GM21360 (cell line): ENCODE results near the gene MEGF6.
A peak's percentile ranks its signal among the peaks of the same experiment; 100 is the strongest.

ENCODE experiments used
- ATAC-seq: cut with Tn5 transposase; IDR thresholded peaks from one replicate; pipeline ENCODE4 v1.9.1; 2021; ENCODE audit warnings: mild to moderate bottlenecking, moderate library complexity; ENCODE audit not compliant: unreplicated experiment

The MEGF6 gene, protein sequence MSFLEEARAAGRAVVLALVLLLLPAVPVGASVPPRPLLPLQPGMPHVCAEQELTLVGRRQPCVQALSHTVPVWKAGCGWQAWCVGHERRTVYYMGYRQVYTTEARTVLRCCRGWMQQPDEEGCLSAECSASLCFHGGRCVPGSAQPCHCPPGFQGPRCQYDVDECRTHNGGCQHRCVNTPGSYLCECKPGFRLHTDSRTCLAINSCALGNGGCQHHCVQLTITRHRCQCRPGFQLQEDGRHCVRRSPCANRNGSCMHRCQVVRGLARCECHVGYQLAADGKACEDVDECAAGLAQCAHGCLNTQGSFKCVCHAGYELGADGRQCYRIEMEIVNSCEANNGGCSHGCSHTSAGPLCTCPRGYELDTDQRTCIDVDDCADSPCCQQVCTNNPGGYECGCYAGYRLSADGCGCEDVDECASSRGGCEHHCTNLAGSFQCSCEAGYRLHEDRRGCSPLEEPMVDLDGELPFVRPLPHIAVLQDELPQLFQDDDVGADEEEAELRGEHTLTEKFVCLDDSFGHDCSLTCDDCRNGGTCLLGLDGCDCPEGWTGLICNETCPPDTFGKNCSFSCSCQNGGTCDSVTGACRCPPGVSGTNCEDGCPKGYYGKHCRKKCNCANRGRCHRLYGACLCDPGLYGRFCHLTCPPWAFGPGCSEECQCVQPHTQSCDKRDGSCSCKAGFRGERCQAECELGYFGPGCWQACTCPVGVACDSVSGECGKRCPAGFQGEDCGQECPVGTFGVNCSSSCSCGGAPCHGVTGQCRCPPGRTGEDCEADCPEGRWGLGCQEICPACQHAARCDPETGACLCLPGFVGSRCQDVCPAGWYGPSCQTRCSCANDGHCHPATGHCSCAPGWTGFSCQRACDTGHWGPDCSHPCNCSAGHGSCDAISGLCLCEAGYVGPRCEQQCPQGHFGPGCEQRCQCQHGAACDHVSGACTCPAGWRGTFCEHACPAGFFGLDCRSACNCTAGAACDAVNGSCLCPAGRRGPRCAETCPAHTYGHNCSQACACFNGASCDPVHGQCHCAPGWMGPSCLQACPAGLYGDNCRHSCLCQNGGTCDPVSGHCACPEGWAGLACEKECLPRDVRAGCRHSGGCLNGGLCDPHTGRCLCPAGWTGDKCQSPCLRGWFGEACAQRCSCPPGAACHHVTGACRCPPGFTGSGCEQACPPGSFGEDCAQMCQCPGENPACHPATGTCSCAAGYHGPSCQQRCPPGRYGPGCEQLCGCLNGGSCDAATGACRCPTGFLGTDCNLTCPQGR (N-terminal part only)

DNA sequence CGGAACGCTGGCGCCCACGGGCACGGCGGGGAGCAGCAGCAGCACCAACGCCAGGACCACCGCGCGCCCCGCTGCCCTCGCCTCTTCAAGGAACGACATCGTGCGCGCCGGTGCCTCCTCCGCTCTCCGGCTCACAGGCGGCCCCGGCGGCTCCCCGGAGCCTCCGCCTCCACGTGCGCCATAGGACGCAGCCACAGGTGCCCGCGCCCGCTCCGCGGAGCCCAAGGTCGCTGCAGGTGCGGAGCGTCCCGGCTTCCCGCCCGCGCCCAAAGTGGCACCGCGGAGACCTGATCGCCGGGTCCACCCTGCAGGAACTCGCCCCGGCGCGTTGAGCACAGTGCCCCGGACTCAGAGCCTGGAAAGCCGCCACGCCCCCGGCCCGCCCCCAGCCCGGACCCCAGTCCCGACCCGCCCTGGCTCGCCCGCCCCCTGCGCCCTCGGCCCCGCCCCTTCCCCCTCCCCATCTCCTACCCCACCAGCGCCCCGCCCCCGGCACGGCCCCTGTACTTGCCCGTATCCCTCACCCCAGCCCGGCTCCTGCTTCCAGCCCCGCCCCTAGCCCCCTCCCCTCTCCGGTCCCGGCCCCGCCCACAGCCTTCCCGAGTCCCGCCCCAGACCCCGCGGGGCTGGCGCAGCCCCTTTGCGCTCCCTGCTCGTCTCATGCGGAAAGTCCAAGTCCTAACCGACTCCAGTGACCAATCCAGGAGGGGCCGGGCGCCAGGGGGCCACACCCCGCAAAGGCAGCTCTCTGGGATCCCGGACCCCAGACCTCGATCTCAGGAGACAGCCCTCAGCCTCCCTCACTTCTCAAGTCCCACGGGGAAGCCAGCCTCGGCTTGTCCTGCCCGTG, at the start of gene MEGF6:
TSS of gene MEGF6 (minus strand) at position 339 of the 850 bp plus-strand sequence. CDS start at position 99, 240 bp downstream.
- no peak for ATAC-seq

DNA sequence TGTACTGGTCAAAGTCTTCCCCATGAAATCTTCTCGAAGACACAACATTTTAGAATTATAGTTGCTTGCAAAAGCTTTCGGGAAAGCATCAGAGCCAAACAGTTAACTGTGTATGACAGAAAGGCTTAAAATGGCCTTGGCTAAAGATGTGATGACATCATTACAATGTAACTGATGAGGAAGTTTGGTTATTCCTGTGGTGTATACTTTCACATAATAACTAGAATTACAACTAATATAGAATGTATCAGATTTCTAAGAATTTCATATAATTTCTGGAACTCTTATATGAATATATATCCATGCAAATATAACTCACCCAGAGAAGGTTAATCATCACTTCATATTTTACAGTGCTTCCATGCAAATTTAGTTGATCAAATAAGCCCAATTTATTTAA, 49.4 kb upstream of the MEGF6 start:
- ATAC-seq: no peak

DNA sequence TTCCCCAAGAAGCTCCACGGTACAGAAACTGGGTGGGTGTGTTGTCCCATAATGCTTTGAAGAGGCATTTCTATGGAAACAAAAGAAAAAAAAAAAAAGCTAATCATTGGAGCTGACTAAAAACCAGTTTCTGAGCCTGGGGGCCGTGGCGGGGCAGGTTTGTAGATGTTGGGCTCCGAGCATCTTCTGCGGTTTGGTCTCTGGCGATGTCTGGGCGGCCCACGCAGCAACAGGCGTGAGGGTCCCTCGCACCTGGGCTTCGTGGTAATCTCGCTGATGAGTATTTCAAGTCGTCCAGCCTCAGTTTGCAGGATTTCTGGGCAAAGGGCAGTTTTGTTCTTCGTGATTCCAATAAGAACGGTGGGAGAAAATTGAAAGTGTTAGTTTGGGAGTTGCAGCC, 47.8 kb upstream of the MEGF6 start:
- no peak for ATAC-seq

DNA sequence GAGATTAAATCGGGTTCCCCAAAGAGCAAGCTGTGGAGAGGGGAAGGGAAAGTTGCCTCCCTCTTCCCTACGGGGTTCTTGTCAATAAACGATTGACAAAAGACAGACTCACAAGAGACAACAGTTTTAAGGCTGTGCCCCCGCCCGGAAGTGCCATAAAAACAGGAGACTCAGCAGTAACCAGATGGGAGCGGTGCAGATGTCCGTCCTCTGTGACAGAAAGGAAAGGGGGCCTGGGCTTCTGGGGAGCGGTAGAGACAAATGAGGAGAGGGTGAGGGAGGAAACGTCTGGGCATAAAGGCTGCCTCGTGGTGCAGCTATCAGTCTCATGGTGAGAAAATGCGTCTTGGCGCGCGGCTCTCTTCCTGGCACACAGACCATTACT, 46.9 kb upstream of the MEGF6 start:
- ATAC-seq: no peak

DNA sequence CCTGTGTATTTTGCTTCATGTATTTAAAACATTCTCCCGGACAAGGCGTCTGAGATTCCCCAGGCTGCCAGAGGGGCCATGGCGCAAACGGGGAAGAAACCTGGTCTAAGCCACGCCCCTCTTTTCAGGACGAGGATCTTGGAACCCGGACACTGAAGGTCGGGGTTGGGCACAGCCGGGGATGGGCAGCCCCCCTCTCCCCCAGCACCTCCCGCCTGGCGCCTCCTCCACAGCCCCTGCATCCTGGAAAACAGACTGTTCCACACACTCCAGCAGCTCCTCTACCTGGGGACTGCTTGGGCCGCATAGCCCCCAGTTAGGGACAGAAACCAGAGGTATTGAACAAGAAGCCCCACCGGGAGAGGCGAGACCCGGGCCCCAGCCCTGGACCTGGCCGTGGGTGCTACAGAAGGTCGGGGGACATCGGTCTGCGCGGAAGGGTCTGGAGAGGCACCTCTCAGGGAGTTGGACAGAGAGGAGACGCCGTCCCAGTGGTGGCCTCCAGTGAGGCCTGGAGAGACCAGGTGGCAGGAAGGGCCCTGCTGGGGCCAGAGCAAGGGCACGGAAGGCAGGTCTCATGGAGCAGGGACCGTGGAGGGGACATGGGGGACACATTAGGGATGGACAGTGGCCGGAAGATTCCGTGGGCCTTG, 46.4 kb upstream of the MEGF6 start:
- ATAC-seq: no peak

DNA sequence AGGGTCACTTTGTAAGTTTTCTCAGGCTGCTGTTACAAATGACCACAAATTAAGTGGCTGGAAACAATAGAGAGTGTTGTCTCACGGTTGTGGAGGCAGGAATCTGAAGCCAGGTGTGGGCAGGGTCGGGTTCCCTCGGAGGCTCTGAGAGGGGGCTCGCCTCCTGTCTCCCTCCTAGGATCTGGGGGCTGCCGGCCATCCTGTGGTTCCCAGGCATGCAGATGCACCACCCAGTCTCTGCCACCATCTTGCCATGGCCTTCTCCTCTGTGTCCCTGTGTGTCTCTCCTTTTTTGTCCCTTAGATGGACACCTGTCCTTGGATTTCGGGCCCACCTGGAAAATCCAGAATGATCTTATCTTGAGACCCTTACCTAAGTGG, 45.8 kb upstream of the MEGF6 start:
- ATAC-seq: peak; percentile 7

DNA sequence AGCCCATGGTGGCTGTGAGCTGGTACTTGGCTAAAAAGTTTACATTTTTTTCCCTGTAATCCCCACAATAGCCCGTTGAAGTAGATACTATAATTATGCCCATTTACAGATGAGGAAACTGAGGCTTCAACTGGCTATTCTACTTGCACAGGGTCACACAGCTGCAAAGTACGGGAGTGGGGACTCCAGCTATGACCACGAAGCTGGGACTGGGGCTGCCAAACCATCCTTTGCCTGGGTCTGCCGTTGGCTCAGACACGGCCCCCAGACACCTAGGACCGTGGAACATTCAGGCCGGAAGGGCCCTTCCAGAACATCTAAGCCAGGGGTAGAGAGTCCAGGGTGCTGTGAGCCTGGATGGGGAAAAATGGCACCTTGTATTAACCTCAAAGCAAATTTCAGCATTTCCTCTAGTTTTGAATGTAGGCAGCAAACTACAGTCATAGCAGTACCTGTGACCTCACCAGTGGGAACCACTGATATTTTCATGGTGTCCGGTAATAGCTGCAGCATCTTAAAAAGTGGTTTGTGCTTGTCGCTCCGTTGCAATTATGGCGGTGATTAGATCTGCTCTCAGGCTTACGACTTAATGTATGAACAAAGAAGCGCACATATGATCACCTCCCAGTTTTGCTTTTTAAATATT, 45.3 kb upstream of the MEGF6 start:
- ATAC-seq: peak; percentile 58

DNA sequence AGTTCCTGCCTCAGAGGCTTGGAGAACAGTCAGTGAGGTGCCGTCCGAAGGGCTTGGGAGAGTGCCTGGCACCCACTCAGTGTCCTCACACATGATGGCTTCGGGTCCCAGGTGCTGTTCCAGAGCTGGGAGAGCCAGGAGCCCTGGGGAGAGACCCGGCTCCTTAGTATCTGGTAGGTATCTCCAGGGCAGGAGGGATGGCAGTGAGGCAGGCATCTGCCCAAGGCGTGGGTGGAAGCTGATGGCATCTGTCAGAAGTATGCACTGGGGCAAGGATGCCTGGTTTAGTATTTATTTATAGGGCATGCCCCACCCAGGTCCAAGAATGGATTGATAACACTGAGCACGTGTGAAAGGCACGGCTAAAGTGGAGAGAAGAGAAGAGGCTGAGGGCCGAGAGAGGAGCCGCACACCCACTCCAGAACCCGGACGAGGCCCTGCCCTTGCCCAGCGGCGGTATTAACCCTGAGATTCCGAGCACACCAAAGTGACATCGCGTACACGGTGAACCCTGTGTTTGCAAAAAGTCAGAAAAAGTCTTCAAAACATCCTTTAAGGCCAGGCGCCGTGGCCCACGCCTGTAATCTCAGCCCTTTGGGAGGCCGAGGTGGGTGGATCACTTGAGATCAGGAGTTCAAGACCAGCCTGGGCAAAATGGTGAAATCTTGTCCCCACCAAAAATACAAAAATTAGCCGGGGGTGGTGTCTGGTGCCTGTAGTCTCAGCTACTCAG, 43.4 kb upstream of the MEGF6 start:
- no peak for ATAC-seq

DNA sequence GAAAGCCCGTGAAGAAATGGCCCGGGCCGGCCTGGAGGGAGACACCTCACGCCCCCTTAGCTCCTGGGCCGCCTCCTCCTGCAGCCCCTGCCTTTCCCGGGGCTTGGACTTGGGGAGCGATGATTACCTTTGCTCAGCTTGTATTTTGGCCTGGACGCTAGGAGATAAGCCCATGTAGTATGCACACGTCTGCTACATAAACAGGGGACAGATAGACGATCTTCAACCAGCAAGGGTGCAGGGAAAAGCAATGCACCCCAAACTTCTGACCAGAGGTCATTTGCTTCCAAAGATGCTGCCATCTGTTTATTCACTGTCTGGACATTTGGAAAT, 41.9 kb upstream of the MEGF6 start:
- no peak for ATAC-seq

DNA sequence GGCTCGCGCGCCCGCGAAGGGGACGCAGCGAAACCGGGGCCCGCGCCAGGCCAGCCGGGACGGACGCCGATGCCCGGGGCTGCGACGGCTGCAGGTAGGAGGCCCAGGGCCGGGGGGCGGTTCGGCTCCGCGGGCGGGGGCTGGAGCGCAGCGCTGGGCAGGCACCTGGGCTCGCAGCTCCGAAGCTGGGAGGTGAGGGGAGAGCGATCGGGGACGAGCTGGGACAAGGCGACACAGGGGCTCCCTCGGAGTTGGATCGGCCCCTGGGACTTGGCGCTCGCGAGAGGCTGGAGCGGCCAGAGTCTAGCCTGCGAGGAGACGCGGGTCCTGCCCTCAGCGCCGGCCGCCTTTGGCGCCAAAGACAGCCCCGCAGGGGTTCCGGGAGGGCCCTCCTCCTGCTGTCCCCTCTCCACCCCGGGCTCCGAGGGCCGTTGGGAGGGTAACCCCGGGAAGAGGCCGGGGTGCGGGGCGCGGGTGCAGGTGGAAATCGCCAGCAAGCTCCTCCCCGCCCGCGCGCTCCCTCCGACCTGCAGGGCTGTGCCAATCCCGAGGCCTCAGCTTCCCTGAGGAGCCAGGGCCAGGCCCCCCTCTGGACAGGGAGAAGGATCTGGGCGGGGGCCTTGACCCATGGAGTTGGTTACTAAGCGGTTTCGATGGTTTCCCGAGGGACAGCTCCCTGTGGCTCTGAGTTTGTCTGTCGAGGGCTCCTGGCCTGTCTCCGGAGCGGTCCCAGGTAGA, 41.4 kb upstream of the MEGF6 start:
- no peak for ATAC-seq

DNA sequence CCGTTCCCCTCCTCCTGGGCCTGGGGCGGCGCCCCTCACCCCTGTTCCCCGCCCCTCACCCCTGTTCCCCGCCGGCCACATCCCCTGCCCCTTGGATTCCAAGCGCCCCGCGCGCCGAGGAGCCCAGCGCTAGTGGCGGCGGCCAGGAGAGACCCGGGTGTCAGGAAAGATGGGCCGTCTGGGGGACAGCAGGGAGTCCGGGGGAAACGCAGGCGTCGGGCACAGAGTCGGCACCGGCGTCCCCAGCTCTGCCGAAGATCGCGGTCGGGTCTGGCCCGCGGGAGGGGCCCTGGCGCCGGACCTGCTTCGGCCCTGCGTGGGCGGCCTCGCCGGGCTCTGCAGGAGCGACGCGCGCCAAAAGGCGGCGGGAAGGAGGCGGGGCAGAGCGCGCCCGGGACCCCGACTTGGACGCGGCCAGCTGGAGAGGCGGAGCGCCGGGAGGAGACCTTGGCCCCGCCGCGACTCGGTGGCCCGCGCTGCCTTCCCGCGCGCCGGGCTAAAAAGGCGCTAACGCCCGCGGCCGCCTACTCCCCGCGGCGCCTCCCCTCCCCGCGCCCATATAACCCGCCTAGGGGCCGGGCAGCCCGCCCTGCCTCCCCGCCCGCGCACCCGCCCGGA, 40.7 kb upstream of the MEGF6 start, which contains the start of gene TP73:
TSS of gene TP73 (plus strand) at position 587 of the 618 bp plus-strand sequence. CDS start 29,850 bp downstream, outside the sequence.
- ATAC-seq: no peak

DNA sequence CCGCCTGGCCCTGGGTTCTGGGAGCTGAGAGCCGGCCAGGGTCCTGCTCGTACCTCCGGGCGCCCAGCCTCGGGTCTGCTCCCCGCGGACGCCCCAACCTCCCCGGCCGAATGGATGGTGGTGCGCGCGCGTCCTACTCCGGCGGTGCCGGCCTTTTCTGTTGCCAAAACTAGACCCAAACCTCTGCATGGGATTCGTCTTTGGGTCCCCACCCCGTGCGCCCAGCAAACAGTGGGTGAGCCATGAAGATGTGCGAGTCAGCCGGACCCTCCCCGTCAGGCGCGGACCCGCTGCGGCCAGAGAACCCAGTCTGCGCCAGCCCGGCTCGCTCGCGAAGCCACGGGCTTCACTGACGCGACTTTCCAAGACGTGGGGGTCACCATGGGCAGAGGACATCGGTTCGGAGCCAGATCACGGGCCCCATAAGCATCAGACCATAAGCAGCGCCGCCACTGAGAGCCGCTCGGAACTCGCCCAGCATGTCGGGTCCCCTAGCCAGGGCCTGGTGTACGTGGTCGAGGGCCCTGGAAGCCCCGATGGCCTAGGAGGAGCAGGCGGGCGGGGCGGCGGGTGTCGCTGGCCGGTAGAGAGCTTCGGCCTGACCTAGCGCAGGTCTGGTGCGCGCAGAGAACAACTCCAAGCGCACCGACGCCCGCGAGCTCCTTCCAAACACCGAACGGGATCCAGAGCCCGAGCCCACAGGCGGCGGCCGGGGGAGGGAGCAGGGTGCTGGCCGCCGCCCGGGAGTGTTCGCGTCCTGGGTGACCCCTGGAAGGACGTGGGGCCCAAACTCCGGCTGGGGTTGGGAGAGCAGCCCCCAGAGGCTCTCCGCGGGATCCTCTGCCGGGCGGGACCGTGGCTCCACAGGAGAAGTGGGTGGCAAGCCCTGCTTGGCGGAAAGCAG, 40.0 kb upstream of the MEGF6 start:
- ATAC-seq: no peak

DNA sequence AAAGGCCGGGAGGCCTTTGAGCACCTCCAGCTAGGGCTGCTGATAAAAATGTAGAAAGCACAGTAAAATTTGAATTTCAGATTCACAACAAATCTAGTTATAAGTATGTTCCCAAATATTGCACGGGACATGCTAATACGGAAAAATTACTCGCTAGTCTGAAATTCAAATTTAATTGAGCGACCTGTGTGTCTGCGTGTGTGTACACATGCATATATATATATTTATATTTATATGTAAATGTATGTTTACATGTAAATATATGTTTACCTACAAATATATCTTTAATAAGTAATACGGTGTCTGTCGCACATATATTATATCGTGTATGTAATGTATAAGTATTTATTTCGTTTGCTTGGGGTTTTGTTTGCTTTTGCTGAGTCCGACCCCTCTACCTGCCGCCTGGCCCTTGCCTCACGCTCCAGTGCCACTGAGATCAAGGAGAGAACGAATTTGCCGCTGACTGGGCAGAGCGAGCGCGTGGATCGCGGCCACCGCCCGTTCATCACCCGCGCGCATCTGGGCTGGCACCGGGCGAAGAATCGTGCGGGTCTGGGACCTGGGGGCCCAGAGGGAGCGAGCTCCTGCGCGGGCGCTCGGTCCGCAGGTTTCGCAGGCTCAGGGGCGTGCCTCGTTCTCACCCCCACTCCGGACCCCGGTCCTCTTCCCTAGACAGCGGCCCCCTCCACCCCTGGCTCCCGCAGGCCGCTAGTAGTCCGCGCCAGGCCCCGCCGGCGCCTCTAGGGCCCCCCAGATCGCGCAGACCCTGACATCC, 39.1 kb upstream of the MEGF6 start:
- ATAC-seq: no peak

DNA sequence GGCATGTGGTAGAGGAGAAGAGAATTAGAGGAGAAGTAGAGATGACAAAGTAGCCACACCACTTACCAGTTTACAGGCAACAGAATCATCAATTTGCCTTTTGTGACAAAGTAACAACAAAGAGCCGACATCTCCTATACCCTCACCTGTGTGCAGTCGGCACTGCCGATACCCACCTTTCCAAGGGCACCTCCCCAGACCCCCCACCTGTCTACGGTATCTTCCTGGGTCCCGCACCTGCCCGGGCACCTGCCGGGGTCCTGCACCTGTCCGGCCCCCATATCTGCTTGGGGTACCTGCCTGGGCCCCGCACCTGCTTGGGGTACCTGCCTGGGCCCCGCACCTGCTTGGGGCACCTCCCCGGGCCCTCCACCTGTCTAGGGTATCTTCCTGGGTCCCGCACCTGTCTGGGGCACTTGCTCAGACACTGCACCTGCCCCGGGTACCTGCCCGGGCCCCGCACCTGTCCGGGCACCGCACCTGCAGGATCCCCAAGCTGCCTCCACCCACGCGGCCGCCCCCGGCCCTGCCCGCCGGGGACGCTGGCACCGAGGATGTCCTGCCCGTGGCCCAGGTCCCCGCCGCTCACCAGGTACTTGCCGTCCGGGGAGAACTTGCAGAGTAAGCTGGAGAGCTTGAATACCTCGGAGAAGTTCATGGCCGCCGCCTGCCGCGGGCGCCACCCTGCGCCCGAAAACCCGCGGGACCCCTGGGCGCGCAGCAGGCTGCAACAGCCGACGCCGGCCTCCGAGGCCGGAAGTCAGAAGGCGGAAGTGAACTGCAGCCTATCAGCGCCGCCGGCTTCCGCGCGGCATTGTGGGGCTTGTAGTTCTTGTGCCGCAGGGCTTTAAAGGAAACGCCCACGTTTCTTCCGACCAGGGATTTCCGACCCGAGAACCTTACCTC, 38.3 kb upstream of the MEGF6 start, which contains the start of gene WRAP73:
TSS of gene WRAP73 (minus strand) at position 762 of the 906 bp plus-strand sequence. CDS start at position 658, 104 bp downstream.
- ATAC-seq: peak; percentile 80

DNA sequence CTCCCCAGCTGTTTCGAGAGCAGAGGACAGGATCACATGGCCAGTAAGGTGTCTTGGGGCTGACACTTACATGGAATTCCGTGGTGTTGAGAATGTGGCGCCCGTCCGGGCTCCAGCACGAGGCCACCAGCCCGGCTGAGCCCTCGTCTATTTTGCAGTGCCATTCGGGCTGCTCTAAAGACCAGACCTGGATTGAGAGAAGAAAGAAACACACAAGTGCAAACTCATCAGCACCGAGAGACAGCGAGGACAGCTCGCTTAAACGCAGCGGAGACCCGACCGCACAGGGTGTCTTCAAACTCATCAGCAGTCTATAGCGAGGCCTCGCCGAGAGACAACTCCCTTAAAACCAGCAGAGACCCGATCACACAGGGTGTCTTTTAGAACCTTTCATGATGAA, 35.3 kb upstream of the MEGF6 start:
- no peak for ATAC-seq
